ENCODE measurements around the gene NTHL1. TPM values are rescaled to one million over a fixed set of nuclear protein-coding genes. Genes with fewer than 3 reads are reported as not detected.

Gene NTHL1
- total and polyA plus RNA-seq, 5 donors from 2014 or later = 15.0 to 52.7 (median 32.7) TPM

DNA sequence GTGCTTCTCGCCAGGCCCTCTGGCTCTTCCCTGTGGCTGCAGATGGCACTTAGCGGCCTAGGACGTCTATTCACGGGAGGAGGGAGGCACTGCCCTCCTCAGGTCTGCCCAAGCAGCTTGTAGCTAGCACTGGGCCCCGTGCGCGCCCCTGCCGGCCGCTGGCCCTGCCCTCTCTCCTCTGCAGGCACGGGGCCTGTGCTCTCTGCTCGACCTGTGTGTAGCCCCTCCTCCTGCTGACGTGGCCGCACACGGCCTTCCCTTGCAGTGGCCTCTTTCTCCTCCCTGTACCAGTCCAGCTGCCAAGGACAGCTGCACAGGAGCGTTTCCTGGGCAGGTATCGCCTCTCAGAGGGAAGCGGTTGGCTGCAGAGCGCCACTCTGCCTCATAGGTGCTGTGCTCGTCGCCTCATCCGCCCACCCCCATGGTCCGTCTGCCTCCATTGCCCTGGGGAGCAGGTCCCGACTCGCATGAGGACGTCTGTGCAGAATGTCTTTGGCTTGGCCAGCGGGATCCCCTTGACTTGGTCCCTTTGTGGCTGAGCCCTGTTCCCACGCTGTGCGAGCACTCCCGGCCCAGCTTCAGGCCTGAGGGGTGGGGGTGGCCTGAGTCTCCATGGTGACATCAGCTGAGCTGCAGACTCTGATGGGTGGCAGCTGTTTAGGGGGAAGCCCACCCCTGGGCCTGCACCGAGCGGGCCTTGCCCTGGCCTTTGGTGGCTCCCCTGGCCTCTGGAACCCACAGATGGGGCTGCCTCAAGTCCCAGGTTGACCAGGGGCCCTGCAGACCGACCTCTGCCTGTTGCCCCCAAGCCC is 34.7 kb upstream of the NTHL1 start:
- Histone ChIP-seq H3K9me3 (ENCODE audit: control insufficient read depth in 2 of 2, low read length in 2 of 2) (no peaks in the 10 kb centered on the region), H3K27ac (ENCODE audit: insufficient read depth, low read length, poor library complexity, severe bottlenecking) (no peak overlapping the region), H3K4me1 (ENCODE audit: control insufficient read depth, insufficient read depth, low read length, poor library complexity, severe bottlenecking) (no peaks in the 10 kb centered on the region), H3K36me3 (ENCODE audit: control insufficient read depth, insufficient read depth, low read length) (peaks cover 17% of the 10 kb centered on the region), H3K4me3 (ENCODE audit: low read depth, low read length) (no peak overlapping the region), H3K27me3 (ENCODE audit: control insufficient read depth, insufficient read depth, low read length) (no peaks in the 10 kb centered on the region)
- no peak for ATAC-seq (ENCODE audit: low read depth in 2 of 2)
- no peak for DNase-seq
- no peak overlapping the region for H3K4me3 Mint-ChIP-seq
- H3K4me1 Mint-ChIP-seq = no peaks in the 10 kb centered on the region
- H3K27me3 Mint-ChIP-seq = no peaks in the 10 kb centered on the region
- no peak overlapping the region for H3K27ac Mint-ChIP-seq
- peaks cover 4% of the 10 kb centered on the region for H3K36me3 Mint-ChIP-seq
- no peaks in the 10 kb centered on the region for H3K9me3 Mint-ChIP-seq

DNA sequence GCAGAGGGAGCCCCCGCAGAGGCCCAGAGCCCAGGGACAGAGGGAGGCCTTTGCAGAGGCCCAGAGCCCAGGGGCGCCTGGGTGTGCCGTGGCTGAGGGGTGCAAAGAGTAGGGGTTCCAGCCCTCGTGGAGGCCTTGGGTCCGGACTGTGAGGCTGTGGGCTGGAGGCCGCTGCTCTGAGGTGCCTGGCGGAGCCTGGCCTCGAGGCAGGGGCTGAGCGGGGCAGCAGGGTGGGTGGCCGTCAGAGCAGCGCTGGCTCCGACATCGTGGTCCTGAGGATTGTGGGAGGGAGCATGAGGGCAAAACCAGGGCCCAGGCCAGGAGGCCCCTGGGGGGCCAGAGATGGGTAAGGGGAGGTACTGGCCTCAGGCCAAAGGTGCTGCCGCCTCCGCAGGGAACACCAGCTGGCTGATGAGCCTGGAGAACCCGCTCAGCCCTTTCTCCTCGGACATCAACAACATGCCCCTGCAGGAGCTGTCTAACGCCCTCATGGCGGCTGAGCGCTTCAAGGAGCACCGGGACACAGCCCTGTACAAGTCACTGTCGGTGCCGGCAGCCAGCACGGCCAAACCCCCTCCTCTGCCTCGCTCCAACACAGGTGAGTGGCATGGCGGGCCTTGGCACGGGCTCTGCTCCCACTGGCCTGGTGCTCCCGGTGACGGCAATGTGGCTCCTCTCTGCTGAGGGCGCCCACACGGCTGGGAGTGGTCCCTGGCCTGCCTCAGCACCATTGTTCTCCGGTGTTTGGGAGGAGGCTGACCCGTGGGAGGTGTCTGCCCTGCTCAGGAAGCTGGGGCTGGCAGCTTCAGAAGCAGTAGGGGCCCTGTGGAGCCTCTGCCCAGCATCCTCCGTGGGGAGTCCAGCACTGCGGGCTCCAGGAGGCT is 33.8 kb upstream of the NTHL1 start:
- H3K36me3 Mint-ChIP-seq = peaks cover 4% of the 10 kb centered on the region
- H3K27ac Mint-ChIP-seq = no peak overlapping the region
- no peaks in the 10 kb centered on the region for H3K9me3 ChIP-seq (ENCODE audit: control insufficient read depth in 2 of 2, low read length in 2 of 2)
- H3K27me3 ChIP-seq (ENCODE audit: control insufficient read depth, insufficient read depth, low read length) = no peaks in the 10 kb centered on the region
- no peak overlapping the region for H3K4me3 ChIP-seq (ENCODE audit: low read depth, low read length)
- H3K9me3 Mint-ChIP-seq = no peaks in the 10 kb centered on the region
- no peaks in the 10 kb centered on the region for H3K4me1 Mint-ChIP-seq
- peaks cover 14% of the 10 kb centered on the region for H3K36me3 ChIP-seq (ENCODE audit: control insufficient read depth, insufficient read depth, low read length)
- ATAC-seq (ENCODE audit: low read depth in 2 of 2) (no peak), DNase-seq (no peak)
- H3K27me3 Mint-ChIP-seq = no peaks in the 10 kb centered on the region
- no peaks in the 10 kb centered on the region for H3K4me1 ChIP-seq (ENCODE audit: control insufficient read depth, insufficient read depth, low read length, poor library complexity, severe bottlenecking)
- H3K4me3 Mint-ChIP-seq = no peak overlapping the region
- no peak overlapping the region for H3K27ac ChIP-seq (ENCODE audit: insufficient read depth, low read length, poor library complexity, severe bottlenecking)

DNA sequence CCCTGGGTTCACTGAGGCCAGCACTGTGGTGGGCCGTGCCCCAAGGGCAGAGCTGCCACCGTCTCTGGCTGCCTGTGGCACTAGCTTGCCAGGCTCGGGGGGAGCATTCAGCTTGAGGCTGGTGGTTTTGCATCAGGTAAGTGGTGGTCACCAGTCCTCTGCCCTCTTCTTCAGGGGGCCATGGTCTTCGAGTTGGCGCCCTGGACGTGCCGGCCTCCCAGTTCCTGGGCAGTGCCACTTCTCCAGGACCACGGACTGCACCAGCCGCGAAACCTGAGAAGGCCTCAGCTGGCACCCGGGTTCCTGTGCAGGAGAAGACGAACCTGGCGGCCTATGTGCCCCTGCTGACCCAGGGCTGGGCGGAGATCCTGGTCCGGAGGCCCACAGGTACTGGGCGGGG is 32.4 kb upstream of the NTHL1 start:
- H3K36me3 Mint-ChIP-seq = peaks cover 4% of the 10 kb centered on the region
- H3K4me1 Mint-ChIP-seq = no peaks in the 10 kb centered on the region
- H3K4me3 ChIP-seq (ENCODE audit: low read depth, low read length) = no peak overlapping the region
- no peak overlapping the region for H3K27ac Mint-ChIP-seq
- no peak overlapping the region for H3K4me3 Mint-ChIP-seq
- ATAC-seq (ENCODE audit: low read depth in 2 of 2) = no peak
- H3K9me3 ChIP-seq (ENCODE audit: control insufficient read depth in 2 of 2, low read length in 2 of 2) = no peaks in the 10 kb centered on the region
- no peaks in the 10 kb centered on the region for H3K27me3 Mint-ChIP-seq
- no peaks in the 10 kb centered on the region for H3K27me3 ChIP-seq (ENCODE audit: control insufficient read depth, insufficient read depth, low read length)
- DNase-seq = no peak
- peaks cover 0 to 2% (median 0%) of the 10 kb centered on the region in 7 donors for H3K9me3 Mint-ChIP-seq
- no peak overlapping the region for H3K27ac ChIP-seq (ENCODE audit: insufficient read depth, low read length, poor library complexity, severe bottlenecking)
- peaks cover 15% of the 10 kb centered on the region for H3K36me3 ChIP-seq (ENCODE audit: control insufficient read depth, insufficient read depth, low read length)
- no peaks in the 10 kb centered on the region for H3K4me1 ChIP-seq (ENCODE audit: control insufficient read depth, insufficient read depth, low read length, poor library complexity, severe bottlenecking)

DNA sequence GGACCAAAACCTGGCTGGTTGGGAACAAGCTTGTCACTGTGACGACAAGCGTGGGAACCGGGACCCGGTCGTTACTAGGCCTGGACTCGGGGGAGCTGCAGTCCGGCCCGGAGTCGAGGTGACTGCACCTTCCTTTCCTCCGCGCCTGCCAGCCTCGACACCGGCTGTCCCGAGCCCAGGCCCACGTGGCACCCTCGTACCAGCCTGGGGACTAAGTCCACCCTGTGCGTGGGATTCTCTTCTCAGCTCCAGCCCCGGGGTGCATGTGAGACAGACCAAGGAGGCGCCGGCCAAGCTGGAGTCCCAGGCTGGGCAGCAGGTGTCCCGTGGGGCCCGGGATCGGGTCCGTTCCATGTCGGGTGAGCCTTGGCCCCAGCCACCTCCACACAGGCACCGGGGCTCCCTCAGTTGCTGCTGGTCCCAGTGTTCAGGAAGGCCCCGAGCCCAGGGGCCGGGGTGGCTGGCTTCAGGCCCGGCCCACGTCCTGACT is 31.7 kb upstream of the NTHL1 start:
- Histone ChIP-seq H3K4me3 (ENCODE audit: low read depth, low read length) (no peak overlapping the region), H3K36me3 (ENCODE audit: control insufficient read depth, insufficient read depth, low read length) (peaks cover 13% of the 10 kb centered on the region), H3K27me3 (ENCODE audit: control insufficient read depth, insufficient read depth, low read length) (no peaks in the 10 kb centered on the region), H3K27ac (ENCODE audit: insufficient read depth, low read length, poor library complexity, severe bottlenecking) (no peak overlapping the region), H3K9me3 (ENCODE audit: control insufficient read depth in 2 of 2, low read length in 2 of 2) (no peaks in the 10 kb centered on the region), H3K4me1 (ENCODE audit: control insufficient read depth, insufficient read depth, low read length, poor library complexity, severe bottlenecking) (no peaks in the 10 kb centered on the region)
- no peak overlapping the region for H3K4me3 Mint-ChIP-seq
- H3K27me3 Mint-ChIP-seq = no peaks in the 10 kb centered on the region
- peaks cover 4% of the 10 kb centered on the region for H3K36me3 Mint-ChIP-seq
- no peak for ATAC-seq (ENCODE audit: low read depth in 2 of 2)
- no peak overlapping the region for H3K27ac Mint-ChIP-seq
- H3K4me1 Mint-ChIP-seq = no peaks in the 10 kb centered on the region
- peaks cover 0 to 2% (median 0%) of the 10 kb centered on the region in 7 donors for H3K9me3 Mint-ChIP-seq
- no peak for DNase-seq

DNA sequence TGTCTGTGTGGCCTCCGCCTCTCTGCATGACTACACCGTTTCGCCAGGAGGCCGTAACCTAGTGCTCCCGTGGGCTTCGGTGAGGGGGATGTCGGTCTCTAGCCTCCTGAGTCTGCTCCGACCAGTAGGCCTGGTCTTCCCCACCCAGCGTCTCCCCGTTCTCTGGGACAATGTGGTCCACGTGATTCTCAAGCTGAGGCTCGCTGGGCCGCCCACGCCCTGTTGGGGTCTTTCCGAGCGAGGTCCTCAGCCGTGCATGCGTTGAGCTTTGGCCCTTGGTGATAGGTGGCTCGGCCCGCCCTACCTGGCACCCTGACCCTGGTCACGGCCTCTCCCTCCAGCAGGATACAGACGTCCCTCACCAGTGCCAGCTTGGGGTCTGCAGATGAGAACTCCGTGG is 31.1 kb upstream of the NTHL1 start:
- H3K27me3 Mint-ChIP-seq = no peaks in the 10 kb centered on the region
- H3K36me3 Mint-ChIP-seq = peaks cover 4% of the 10 kb centered on the region
- DNase-seq = no peak
- no peaks in the 10 kb centered on the region for H3K4me1 Mint-ChIP-seq
- peaks cover 0 to 2% (median 0%) of the 10 kb centered on the region in 7 donors for H3K9me3 Mint-ChIP-seq
- H3K27ac Mint-ChIP-seq = no peak overlapping the region
- no peaks in the 10 kb centered on the region for H3K9me3 ChIP-seq (ENCODE audit: control insufficient read depth in 2 of 2, low read length in 2 of 2)
- H3K4me3 ChIP-seq (ENCODE audit: low read depth, low read length) = no peak overlapping the region
- no peaks in the 10 kb centered on the region for H3K27me3 ChIP-seq (ENCODE audit: control insufficient read depth, insufficient read depth, low read length)
- H3K4me1 ChIP-seq (ENCODE audit: control insufficient read depth, insufficient read depth, low read length, poor library complexity, severe bottlenecking) = no peaks in the 10 kb centered on the region
- ATAC-seq (ENCODE audit: low read depth in 2 of 2) = no peak
- H3K27ac ChIP-seq (ENCODE audit: insufficient read depth, low read length, poor library complexity, severe bottlenecking) = no peak overlapping the region
- H3K4me3 Mint-ChIP-seq = no peak overlapping the region
- peaks cover 19% of the 10 kb centered on the region for H3K36me3 ChIP-seq (ENCODE audit: control insufficient read depth, insufficient read depth, low read length)

DNA sequence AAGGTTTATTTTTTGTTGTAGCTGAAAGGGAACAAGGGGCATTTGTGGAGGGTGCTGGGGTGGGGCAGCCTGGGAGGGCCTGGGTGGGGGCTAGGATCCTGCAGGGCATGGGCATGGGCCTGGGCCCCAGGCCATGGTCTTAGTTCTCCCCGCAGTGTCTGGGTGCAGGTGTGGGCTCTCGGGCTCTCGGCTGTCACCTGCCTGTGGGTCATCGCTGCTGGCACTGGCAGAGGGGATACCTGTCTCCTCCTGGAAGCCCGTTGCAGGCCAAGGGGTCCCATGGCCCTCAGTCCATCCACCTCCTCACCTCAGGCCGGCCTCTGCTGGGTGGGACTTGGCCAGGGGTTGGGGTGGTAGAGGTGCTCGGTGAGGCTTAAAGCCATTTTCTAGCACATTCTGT is 30.5 kb upstream of the NTHL1 start:
- Mint-ChIP-seq H3K4me1 (no peaks in the 10 kb centered on the region), H3K4me3 (no peak overlapping the region), H3K36me3 (peaks cover 4% of the 10 kb centered on the region), H3K9me3 (peaks cover 0 to 2% (median 0%) of the 10 kb centered on the region in 7 donors), H3K27ac (no peak overlapping the region), H3K27me3 (no peaks in the 10 kb centered on the region)
- Histone ChIP-seq H3K27me3 (ENCODE audit: control insufficient read depth, insufficient read depth, low read length) (no peaks in the 10 kb centered on the region), H3K27ac (ENCODE audit: insufficient read depth, low read length, poor library complexity, severe bottlenecking) (no peak overlapping the region), H3K4me1 (ENCODE audit: control insufficient read depth, insufficient read depth, low read length, poor library complexity, severe bottlenecking) (no peaks in the 10 kb centered on the region), H3K9me3 (ENCODE audit: control insufficient read depth in 2 of 2, low read length in 2 of 2) (no peaks in the 10 kb centered on the region), H3K4me3 (ENCODE audit: low read depth, low read length) (no peak overlapping the region), H3K36me3 (ENCODE audit: control insufficient read depth, insufficient read depth, low read length) (peaks cover 24% of the 10 kb centered on the region)
- DNase-seq (no peak), ATAC-seq (ENCODE audit: low read depth in 2 of 2) (no peak)

DNA sequence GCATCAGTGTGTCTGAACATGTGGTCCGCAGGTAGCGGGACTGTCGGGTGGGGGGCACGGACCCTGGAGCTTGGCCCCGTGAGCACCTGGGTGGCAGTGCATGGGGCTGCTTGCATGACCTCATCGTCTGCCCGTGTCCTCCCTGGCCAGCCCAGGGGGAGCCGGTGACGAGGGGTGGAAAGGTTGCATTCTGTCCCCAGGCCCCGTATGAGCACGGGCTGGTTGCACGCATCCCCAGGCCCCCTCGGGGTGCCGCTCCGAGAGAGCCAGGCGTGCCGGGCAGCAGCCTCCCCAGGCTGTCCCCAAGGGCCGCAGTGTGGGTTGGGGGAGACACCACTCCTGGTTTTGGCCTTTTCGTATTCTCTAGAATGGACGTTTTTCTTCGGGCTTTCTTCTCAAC is 30.1 kb upstream of the NTHL1 start:
- H3K27me3 Mint-ChIP-seq = no peaks in the 10 kb centered on the region
- no peak overlapping the region for H3K4me3 Mint-ChIP-seq
- H3K27ac ChIP-seq (ENCODE audit: insufficient read depth, low read length, poor library complexity, severe bottlenecking) = no peak overlapping the region
- H3K36me3 Mint-ChIP-seq = peaks cover 4% of the 10 kb centered on the region
- peaks cover 0 to 2% (median 0%) of the 10 kb centered on the region in 7 donors for H3K9me3 Mint-ChIP-seq
- no peak overlapping the region for H3K4me3 ChIP-seq (ENCODE audit: low read depth, low read length)
- ATAC-seq (ENCODE audit: low read depth in 2 of 2) = no peak
- H3K36me3 ChIP-seq (ENCODE audit: control insufficient read depth, insufficient read depth, low read length) = peaks cover 28% of the 10 kb centered on the region
- H3K4me1 ChIP-seq (ENCODE audit: control insufficient read depth, insufficient read depth, low read length, poor library complexity, severe bottlenecking) = no peaks in the 10 kb centered on the region
- no peaks in the 10 kb centered on the region for H3K27me3 ChIP-seq (ENCODE audit: control insufficient read depth, insufficient read depth, low read length)
- H3K9me3 ChIP-seq (ENCODE audit: control insufficient read depth in 2 of 2, low read length in 2 of 2) = no peaks in the 10 kb centered on the region
- H3K4me1 Mint-ChIP-seq = no peaks in the 10 kb centered on the region
- H3K27ac Mint-ChIP-seq = no peak overlapping the region
- no peak for DNase-seq
